HG02870 (cell line): ENCODE results near the gene SPTBN1.

Experiments used
- ATAC-seq: cut with Tn5 transposase; IDR thresholded peaks from one replicate; pipeline ENCODE4 v1.9.1; 2021; ENCODE audit warnings: mild to moderate bottlenecking, moderate library complexity; ENCODE audit not compliant: unreplicated experiment

SPTBN1 gene

GRCh38 chr2:54667266-54667639 is 211.1 kb downstream of the SPTBN1 start:
- no peak for ATAC-seq

GRCh38 chr2:54667726-54668650 is 211.9 kb downstream of the SPTBN1 start:
- ATAC-seq = no peak

- ATAC-seq = no peak
These were observed 212.6 kb downstream of the SPTBN1 start for GRCh38 chr2:54668711-54669110.

- ATAC-seq = no peak
These were observed 213.8 kb downstream of the SPTBN1 start for GRCh38 chr2:54669677-54670484.

GRCh38 chr2:54670485-54671009 is 214.4 kb downstream of the SPTBN1 start:
- no peak for ATAC-seq

- ATAC-seq = no peak
These were observed 214.9 kb downstream of the SPTBN1 start for GRCh38 chr2:54671010-54671409.

- no peak for ATAC-seq
These were observed 215.9 kb downstream of the SPTBN1 start for GRCh38 chr2:54671875-54672589.

- peak; percentile 67 for ATAC-seq
These were observed 216.7 kb downstream of the SPTBN1 start for GRCh38 chr2:54672590-54673456.

- peak; percentile 48 for ATAC-seq
These were observed 217.4 kb downstream of the SPTBN1 start for GRCh38 chr2:54673501-54673998.

GRCh38 chr2:54675281-54675680 is 219.2 kb downstream of the SPTBN1 start:
- ATAC-seq = no peak

GRCh38 chr2:54675738-54676137 is 219.6 kb downstream of the SPTBN1 start:
- no peak for ATAC-seq

GRCh38 chr2:54676656-54677055 is 220.5 kb downstream of the SPTBN1 start:
- no peak for ATAC-seq

- ATAC-seq = no peak
These were observed 221.5 kb downstream of the SPTBN1 start for GRCh38 chr2:54677476-54678265.

GRCh38 chr2:54678719-54679118 is 222.6 kb downstream of the SPTBN1 start:
- no peak for ATAC-seq

- peak; percentile 89 for ATAC-seq
These were observed 224.4 kb downstream of the SPTBN1 start for GRCh38 chr2:54680397-54681041.

GRCh38 chr2:54681416-54681815 is 225.3 kb downstream of the SPTBN1 start:
- no peak for ATAC-seq

- ATAC-seq = no peak
These were observed 227.5 kb downstream of the SPTBN1 start for GRCh38 chr2:54683596-54683995.

GRCh38 chr2:54685263-54685775 is 229.2 kb downstream of the SPTBN1 start:
- ATAC-seq = no peak
